ENCODE data around the gene ZNF438. TPM values are rescaled to one million over a fixed set of nuclear protein-coding genes. Genes with fewer than 3 reads are reported as not detected.

Gene ZNF438
- total RNA-seq, 1 donor from 2014 or later, result 3.9 TPM

- H3K4me3 Mint-ChIP-seq, result no peak overlapping the region
- TF ChIP-seq, protein P1, sequence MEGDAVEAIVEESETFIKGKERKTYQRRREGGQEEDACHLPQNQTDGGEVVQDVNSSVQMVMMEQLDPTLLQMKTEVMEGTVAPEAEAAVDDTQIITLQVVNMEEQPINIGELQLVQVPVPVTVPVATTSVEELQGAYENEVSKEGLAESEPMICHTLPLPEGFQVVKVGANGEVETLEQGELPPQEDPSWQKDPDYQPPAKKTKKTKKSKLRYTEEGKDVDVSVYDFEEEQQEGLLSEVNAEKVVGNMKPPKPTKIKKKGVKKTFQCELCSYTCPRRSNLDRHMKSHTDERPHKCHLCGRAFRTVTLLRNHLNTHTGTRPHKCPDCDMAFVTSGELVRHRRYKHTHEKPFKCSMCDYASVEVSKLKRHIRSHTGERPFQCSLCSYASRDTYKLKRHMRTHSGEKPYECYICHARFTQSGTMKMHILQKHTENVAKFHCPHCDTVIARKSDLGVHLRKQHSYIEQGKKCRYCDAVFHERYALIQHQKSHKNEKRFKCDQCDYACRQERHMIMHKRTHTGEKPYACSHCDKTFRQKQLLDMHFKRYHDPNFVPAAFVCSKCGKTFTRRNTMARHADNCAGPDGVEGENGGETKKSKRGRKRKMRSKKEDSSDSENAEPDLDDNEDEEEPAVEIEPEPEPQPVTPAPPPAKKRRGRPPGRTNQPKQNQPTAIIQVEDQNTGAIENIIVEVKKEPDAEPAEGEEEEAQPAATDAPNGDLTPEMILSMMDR (IDR thresholded peaks at IDR 0.05), result no peak
- no peak for DNase-seq
- CTCF ChIA-PET, result no interaction called here
- POLR2A ChIA-PET, result no interaction called here
- H3K36me3 Mint-ChIP-seq (ENCODE audit: low read depth), result no peaks in the 10 kb centered on the region
- H3K4me1 Mint-ChIP-seq, result no peaks in the 10 kb centered on the region
- no peak for ATAC-seq (ENCODE audit: low read depth)
- no peak overlapping the region for H3K27ac Mint-ChIP-seq
- no peaks in the 10 kb centered on the region for H3K9me3 Mint-ChIP-seq
- intact Hi-C loops (cut with micrococcal nuclease), result no loop called here
- peaks cover 20% of the 10 kb centered on the region for H3K27me3 Mint-ChIP-seq
Observed at GRCh38 chr10:31070691-31071090, 39.0 kb upstream of the ZNF438 start.

- H3K36me3 Mint-ChIP-seq (ENCODE audit: low read depth), result no peaks in the 10 kb centered on the region
- POLR2A ChIA-PET, result no interaction called here
- CTCF ChIA-PET, result interaction anchor here (0.7 kb wide), 1 partner anchor 273 kb away, joined by 3 read pairs; no protein-coding TSS in a partner anchor
- H3K27ac Mint-ChIP-seq, result no peak overlapping the region
- intact Hi-C loops (cut with micrococcal nuclease), result no loop called here
- H3K4me3 Mint-ChIP-seq, result no peak overlapping the region
- DNase-seq (no peak), ATAC-seq (ENCODE audit: low read depth) (no peak)
- H3K9me3 Mint-ChIP-seq, result no peaks in the 10 kb centered on the region
- H3K27me3 Mint-ChIP-seq, result peaks cover 20% of the 10 kb centered on the region
- no peaks in the 10 kb centered on the region for H3K4me1 Mint-ChIP-seq
- TF ChIP-seq, protein P1 (IDR thresholded peaks at IDR 0.05), result no peak
Observed at GRCh38 chr10:31070025-31070424, 38.4 kb upstream of the ZNF438 start.

- Mint-ChIP-seq H3K4me1 (peaks cover 2% of the 10 kb centered on the region), H3K27me3 (peaks cover 23% of the 10 kb centered on the region), H3K4me3 (no peak overlapping the region), H3K9me3 (no peaks in the 10 kb centered on the region), H3K36me3 (ENCODE audit: low read depth) (no peaks in the 10 kb centered on the region), H3K27ac (no peak overlapping the region)
- ATAC-seq (ENCODE audit: low read depth), result no peak
- CTCF ChIA-PET, result no interaction called here
- TF ChIP-seq, protein P1 (IDR thresholded peaks at IDR 0.05), result no peak
- no peak for DNase-seq
- intact Hi-C loops (cut with micrococcal nuclease), result no loop called here
- POLR2A ChIA-PET, result no interaction called here
Observed at GRCh38 chr10:31069411-31069810, 37.7 kb upstream of the ZNF438 start.

- no peak overlapping the region for H3K4me3 Mint-ChIP-seq
- POLR2A ChIA-PET, result no interaction called here
Observed at GRCh38 chr10:31064348-31064747, 32.7 kb upstream of the ZNF438 start.

DNA sequence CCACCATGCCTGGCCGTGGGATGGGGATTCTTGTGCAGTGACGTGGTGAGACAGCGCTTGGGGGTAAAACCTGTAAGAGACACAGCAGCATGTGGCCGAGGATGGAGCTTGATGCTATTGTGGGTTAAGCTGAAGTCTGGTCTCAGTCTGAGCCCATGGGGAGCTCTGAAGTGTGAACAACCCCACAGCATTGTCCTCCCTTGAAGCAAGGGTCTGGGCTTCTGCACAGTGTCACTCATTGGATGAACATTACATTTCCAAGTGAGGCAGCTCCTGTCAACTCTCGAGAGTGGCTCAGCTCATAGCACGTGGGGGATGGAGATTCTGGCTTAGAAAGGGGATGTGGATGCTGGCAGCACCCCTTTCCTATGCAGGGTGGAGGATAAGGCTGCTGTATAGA is 32.2 kb upstream of the ZNF438 start:
- Mint-ChIP-seq H3K9me3 (no peaks in the 10 kb centered on the region), H3K27me3 (peaks cover 25% of the 10 kb centered on the region), H3K4me1 (peaks cover 3% of the 10 kb centered on the region), H3K4me3 (no peak overlapping the region), H3K27ac (no peak overlapping the region), H3K36me3 (ENCODE audit: low read depth) (no peaks in the 10 kb centered on the region)
- POLR2A ChIA-PET, result interaction anchor here (0.7 kb wide), 1 partner anchor 173 kb away, joined by 5 read pairs; no protein-coding TSS in a partner anchor
- intact Hi-C loops (cut with micrococcal nuclease), result no loop called here
- CTCF ChIA-PET, result no interaction called here
- TF ChIP-seq, protein P1 (IDR thresholded peaks at IDR 0.05), result no peak
- no peak for ATAC-seq (ENCODE audit: low read depth)
- no peak for DNase-seq

More at GRCh38 chr10:31064348-31064747, 32.7 kb upstream of the ZNF438 start:
- intact Hi-C loops (cut with micrococcal nuclease), result no loop called here
- Mint-ChIP-seq H3K36me3 (ENCODE audit: low read depth) (no peaks in the 10 kb centered on the region), H3K9me3 (no peaks in the 10 kb centered on the region), H3K4me1 (peaks cover 3% of the 10 kb centered on the region), H3K27ac (no peak overlapping the region), H3K27me3 (peaks cover 30% of the 10 kb centered on the region)
- ATAC-seq (ENCODE audit: low read depth) (no peak), DNase-seq (no peak)
- TF ChIP-seq, protein P1 (IDR thresholded peaks at IDR 0.05), result no peak
- CTCF ChIA-PET, result no interaction called here

Measured in activated B cell treated with CpG ODN at 0.5 μM for 24 hours (primary cell).